SKM-1 (cell line): Measurements from ENCODE around the gene IL1B.
A peak's percentile ranks its signal among the peaks of the same experiment; 100 is the strongest.
"Not testable (repeated sequence)": the region's sequence is repeated elsewhere in the genome, so short reads cannot be mapped to it uniquely, and the experiment has no call there.

Source experiments
- DNase-seq: peaks from one replicate; lab custom pipeline; 2025; ENCODE audit not compliant: unreplicated experiment; lab: John Stamatoyannopoulos, UW

IL1B gene

DNA sequence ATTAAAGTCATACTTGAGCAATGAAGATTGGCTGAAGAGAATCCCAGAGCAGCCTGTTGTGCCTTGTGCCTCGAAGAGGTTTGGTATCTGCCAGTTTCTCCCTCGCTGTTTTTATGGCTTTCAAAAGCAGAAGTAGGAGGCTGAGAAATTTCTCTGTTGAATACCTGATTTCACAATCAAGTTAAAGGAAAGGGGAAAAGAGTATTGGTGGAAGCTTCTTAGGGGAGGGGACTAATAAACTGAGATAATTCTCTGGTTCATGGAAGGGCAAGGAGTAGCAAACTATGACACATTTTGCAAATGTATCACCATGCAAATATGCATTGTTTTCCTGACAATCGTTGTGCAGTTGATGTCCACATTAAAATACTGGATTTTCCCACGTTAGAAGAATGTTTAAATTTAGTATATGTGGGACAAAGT lies at the start of gene IL1B:
TSS of gene IL1B (minus strand) at position 85 of the 423 bp plus-strand sequence. CDS start 550 bp downstream, outside the sequence.
- DNase-seq: peak; percentile 89

- DNase-seq: no peak
Observed at GRCh38 chr2:112886291-112886690, 49.7 kb upstream of the IL1B start.

DNA sequence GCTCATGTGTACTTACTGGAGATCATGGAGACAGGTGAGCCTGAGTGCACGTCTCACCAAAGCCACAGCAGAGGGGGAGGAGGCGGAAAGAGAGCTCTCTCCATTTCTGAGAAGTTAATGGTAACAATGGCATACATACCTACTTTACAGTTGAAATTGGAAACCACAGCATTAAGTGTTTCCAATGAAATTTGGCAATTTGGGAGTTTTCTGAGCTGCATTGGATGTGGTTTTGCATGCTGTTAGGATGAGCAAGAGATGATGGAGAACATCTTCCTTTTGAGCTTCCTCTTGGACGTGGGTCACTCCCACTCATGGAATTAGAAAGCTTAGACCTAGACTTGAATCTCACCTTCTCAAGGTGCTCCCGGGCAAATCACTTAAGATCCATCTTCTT lies 48.9 kb upstream of the IL1B start:
- no peak for DNase-seq

GRCh38 chr2:112884869-112885505 lies 48.4 kb upstream of the IL1B start:
- DNase-seq: peak; percentile 38

DNA sequence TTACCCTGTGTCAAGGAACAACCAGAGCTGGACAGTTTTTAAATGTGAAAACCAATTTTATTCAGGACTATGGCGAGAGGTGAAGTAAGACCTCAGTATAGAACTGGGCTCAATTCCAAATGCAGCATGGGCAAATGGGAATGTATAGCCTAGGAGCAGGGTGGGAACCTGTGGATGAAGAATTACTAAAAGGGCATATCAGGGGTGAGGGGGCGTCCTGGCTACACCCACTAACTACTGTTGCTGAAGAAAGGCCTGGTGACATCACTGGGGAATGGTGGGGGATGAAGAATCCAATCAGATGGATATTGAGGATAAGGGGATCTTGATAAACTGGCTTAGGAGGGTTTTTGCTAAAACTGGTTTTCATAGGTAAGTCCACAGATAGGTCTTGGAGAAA lies 47.1 kb upstream of the IL1B start:
- no peak for DNase-seq

- peak; percentile 67 for DNase-seq
Observed at GRCh38 chr2:112881217-112881985, 44.8 kb upstream of the IL1B start.

DNA sequence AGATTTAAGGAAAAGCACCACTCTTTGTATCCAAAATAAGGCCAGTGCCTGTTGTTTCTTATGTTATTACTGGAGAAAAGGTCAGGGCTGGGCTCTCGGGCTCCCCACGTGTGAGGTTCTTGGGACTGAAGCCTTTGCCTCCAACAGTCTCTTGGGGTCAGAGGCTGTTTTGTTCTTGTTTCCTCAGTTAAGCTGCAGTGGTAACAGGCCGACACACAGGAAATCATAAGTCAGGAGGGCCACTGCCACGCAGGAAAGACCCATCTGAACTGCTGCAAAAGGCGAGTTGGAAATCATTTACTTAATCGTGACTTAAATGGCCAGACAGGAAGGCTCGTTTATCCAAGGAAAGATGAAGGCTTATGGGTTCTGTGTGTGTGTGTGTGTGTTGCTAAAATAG lies 44.1 kb upstream of the IL1B start:
- no peak for DNase-seq

DNA sequence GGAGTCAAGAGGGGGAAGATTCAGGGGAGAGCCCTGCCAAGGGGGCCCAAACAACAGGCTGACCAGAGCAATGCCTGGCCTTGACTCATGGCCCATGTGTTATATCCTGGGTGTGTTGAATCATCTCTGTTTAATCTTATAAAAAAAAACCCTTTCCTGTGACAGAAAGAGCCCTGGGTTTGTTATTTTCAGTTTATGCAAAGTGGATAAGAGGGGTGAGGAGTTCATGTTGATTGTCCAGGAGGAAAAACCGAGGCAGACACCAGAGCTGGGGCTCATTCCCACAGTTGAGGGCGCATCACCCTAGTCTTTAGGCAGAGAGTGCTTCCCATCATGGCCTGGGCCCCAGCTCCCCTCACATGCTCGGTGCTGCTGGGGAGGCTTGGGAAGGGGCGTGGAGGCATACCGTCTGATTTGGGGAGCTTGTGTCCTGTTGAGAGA lies 43.5 kb upstream of the IL1B start:
- no peak for DNase-seq

GRCh38 chr2:112879491-112880041 lies 43.0 kb upstream of the IL1B start:
- no peak for DNase-seq

GRCh38 chr2:112877423-112877822 lies 40.8 kb upstream of the IL1B start:
- no peak for DNase-seq

DNA sequence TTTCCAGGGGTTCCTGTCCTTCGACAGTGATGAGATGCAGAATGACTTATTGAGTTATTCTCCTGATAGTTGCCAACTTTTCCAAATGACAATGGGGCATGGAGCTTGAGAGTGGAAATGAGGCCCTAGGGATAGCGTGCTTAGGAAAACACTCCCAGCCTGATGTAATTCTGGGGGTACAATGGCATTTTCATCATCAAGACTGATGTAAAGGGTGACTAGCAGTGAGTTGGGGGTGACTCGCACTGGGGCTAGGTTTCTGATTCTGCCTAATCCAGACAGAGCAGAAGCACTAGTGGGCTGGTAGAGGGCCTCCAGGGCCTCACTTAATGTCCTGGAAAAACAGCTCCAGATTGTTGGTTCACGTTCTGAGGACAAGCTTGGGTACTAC lies 40.4 kb upstream of the IL1B start:
- DNase-seq: no peak

GRCh38 chr2:112876257-112876970 lies 39.8 kb upstream of the IL1B start:
- DNase-seq: no peak

DNA sequence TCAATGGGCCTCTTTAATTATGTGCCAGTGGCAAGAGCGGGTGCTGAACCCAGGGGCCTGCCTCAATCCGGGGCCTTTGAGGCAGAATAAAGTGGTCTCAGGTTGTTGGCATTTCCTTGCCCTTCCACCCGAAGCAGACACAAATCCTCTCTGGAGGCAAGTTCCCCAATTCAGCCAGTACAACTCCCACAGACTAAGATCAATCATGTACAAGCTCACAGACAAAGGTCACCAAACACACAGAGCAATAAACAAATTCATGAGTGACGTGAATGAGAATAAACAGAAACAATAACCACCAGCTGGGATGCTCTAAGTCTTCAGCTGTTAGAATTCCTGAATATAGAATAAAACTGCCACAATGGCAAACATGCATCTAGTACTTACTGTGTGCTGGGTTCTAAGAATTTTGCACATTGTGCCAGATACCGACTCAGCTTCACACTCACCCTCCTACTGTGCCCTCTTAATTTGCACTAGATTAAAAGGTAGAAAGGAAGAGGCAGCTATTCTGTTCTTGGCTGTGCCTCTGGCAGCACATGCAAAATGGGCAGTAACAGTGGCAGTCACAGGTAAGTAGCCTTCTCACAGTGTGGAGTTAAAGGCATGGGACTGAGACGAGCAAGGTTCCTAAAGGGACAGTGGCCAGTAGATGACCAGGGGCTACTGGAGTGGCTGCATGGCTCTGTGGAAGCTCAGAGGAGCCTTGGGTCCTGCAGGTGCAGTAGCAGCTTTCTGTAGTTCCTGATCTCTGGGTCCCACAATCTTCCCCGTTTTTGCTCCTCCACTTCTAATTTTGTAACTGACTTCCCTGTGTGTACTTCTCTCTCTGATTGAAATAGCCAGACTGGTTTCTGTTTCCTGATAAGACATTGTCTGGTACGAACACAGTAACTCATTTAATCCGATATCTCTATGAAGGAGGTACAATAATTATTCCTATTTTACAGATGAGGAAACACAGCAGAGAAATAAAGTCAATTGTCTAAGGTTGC lies 34.6 kb upstream of the IL1B start:
- no peak for DNase-seq

- no peak for DNase-seq
Observed at GRCh38 chr2:112869258-112869842, 32.8 kb upstream of the IL1B start.

DNA sequence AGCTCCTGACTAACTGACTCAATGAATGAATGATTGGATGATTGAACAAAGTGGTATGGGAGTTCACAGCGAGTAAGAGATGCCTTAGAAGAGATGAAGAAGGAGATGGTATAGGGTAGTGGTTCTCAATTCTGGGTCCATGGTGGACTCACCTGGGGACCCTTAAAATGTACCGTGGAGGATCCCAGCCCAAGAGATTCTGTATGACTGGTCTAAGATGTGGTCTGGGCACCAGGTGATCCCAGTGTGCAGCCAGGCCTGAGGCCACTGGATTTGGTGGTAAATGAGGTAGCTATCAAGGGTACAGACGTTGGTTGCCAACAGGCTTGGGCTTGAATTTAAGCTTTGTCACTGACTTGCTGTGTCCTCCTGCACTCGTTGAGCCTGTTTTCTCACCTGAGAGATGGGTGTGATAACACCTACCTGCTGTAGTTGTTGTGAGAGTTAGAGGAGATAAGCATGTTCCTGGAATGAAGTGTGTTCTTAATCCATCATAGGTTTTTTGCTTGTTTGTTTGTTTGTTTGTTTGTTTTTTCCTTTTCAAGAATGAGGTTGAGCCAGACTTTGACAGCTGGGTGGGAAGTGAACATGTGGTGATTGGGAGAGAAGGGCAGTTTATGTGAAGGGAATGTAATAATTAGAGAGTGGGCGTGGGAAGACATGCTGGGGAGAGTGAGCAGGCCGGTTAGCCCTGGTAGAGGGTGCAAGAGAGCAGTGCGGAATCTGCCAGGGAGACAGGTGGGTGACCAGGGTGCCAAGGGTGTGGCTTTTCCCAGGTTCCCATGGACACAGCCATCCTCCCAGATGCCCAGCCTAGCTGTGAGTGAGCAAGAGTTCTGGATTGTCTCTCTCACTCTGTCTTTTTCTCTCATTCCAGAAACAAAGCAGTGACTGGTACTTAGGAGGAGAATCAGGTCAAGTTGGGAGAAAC lies 31.4 kb upstream of the IL1B start:
- DNase-seq: no peak

DNA sequence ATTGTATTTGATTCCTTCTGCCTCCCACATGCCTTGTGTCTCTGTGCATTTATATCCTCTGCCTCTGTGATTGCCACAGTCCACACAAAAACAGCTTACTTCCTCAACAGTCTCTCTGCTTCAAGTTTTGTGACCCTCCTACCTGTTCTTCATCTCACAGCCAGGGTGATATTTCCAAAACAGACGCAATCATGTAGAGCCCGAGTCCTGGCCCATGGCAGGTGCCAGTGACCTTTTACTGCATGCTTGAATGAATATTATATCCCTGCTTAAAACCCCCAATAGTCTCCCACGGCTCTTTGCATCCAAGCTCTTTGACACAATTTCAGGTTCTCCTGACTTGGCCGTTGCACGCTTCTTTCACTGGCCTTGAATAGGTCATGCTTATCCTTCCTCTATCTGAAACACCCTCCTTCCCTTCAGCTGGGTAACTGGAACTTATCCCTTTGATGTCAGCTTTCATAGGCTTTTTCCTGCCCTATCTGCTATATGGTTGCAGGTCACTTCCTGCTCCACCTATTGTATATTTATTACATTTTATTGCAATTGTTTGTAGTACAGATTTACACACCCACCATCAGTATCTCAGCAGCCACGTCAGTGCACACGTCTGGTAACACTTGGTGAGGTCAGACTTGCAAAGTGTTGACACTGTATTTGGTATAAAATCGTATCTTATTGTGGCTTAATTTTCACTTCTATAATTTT lies 29.7 kb upstream of the IL1B start:
- no peak for DNase-seq

- no peak for DNase-seq
Observed at GRCh38 chr2:112864072-112864471, 27.5 kb upstream of the IL1B start.

DNA sequence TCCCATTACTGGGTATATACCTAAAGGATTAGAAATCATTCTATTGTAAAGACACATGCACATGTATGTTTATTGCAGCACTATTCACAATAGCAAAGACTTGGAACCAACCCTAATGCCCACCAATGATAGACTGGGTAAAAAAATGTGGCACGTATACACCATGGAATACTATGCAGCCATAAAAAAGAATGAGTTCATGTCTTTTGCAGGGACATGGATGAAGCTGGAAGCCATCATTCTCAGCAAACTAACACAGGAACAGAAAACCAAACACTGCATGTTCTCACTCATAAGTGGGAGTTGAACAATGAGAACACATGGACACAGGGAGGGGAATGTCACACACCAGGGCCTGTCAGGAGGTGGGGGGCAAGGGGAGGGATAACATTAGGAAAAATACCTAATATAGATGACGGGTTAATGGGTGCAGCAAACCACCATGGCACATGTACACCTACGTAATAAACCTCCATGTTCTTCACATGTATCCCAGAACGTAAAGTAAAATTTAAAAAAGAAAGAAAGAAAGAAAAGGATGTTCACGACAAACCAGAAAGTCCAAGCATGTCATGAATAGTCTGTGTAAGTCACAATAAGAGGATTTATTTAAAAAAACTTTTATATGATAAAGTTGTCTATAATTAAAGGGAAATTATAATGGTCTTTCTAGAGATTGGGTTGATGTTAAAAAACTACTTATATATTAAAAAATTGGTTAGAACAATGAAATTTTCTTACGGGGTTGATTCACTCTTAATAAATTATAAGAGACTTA lies 23.0 kb upstream of the IL1B start:
- not testable (repeated sequence) for DNase-seq
